Measurements from ENCODE around the gene ZFP28. TPM values are rescaled to one million over a fixed set of nuclear protein-coding genes. Genes with fewer than 3 reads are reported as not detected.

Gene ZFP28
- total and polyA plus RNA-seq, 7 experiments from 2014 or later, result 2.4 to 10.6 (median 4.5) TPM

GRCh38 chr19:56525214-56525860, 13.4 kb upstream of the ZFP28 start:
- Mint-ChIP-seq H3K27ac (no peak overlapping the region), H3K4me1 (no peaks in the 10 kb centered on the region), H3K4me3 (no peak overlapping the region), H3K27me3 (peaks cover 0 to 5% (median 0%) of the 10 kb centered on the region in 5 donors), H3K9me3 (peaks cover 18 to 100% (median 73%) of the 10 kb centered on the region in 11 donors), H3K36me3 (peaks cover 3 to 53% (median 35%) of the 10 kb centered on the region in 5 donors)
- Histone ChIP-seq H3K4me1 (ENCODE audit: control insufficient read depth in 2 of 2, insufficient read depth in 2 of 2, low read length in 2 of 2) (no peaks in the 10 kb centered on the region), H3K4me3 (ENCODE audit: low read length) (no peak overlapping the region), H3K9me3 (ENCODE audit: control insufficient read depth in 2 of 3, low read length in 3 of 3) (peaks cover 10 to 98% (median 30%) of the 10 kb centered on the region in 3 experiments), H3K27ac (ENCODE audit: low read depth, low read length) (no peak overlapping the region), H3K36me3 (ENCODE audit: control insufficient read depth in 2 of 3, insufficient read depth in 3 of 3, low read length in 3 of 3) (no peaks in the 10 kb centered on the region), H3K27me3 (ENCODE audit: control insufficient read depth in 2 of 2, insufficient read depth in 2 of 2, low read length in 2 of 2) (no peaks in the 10 kb centered on the region)
- CTCF ChIA-PET, result no interaction called here
- intact Hi-C loops (cut with micrococcal nuclease), result no loop called here
- ATAC-seq (no peak), DNase-seq (no peak)
- POLR2A ChIA-PET, result no interaction called here

GRCh38 chr19:56537442-56537841, 1.3 kb upstream of the ZFP28 start:
- DNase-seq, result no peak
- peaks cover 13 to 27% (median 21%) of the 10 kb centered on the region in 7 donors for H3K4me1 Mint-ChIP-seq
- no peak overlapping the region for H3K27ac ChIP-seq (ENCODE audit: low read depth, low read length)
- H3K4me3 Mint-ChIP-seq, result peak overlapping the region; percentile 88 to 95 (median 93)
- peaks cover 0 to 10% (median 0%) of the 10 kb centered on the region in 3 experiments for H3K36me3 ChIP-seq (ENCODE audit: control insufficient read depth in 2 of 3, insufficient read depth in 3 of 3, low read length in 3 of 3)
- H3K4me3 ChIP-seq (ENCODE audit: low read length), result peak overlapping the region; percentile 87
- POLR2A ChIA-PET, result no interaction called here
- CTCF ChIA-PET, result no interaction called here
- no peaks in the 10 kb centered on the region for H3K27me3 ChIP-seq (ENCODE audit: control insufficient read depth in 2 of 2, insufficient read depth in 2 of 2, low read length in 2 of 2)
- peaks cover 20 to 94% (median 55%) of the 10 kb centered on the region in 11 donors for H3K9me3 Mint-ChIP-seq
- intact Hi-C loops (cut with micrococcal nuclease), result loop anchor here in 1 of 2 donors (5.0 kb wide), 1 partner anchor 1145 kb away; the partner anchor contains the start of gene ZNF551
- peaks cover 0 to 64% (median 14%) of the 10 kb centered on the region in 3 experiments for H3K9me3 ChIP-seq (ENCODE audit: control insufficient read depth in 2 of 3, low read length in 3 of 3)
- no peak for ATAC-seq
- H3K36me3 Mint-ChIP-seq, result peaks cover 31 to 51% (median 36%) of the 10 kb centered on the region in 5 donors
- H3K27me3 Mint-ChIP-seq, result peaks cover 0 to 4% (median 0%) of the 10 kb centered on the region in 5 donors
- H3K4me1 ChIP-seq (ENCODE audit: control insufficient read depth in 2 of 2, insufficient read depth in 2 of 2, low read length in 2 of 2), result peaks cover 5% of the 10 kb centered on the region in 2 donors
- peak overlapping the region; percentile 13 to 97 (median 93) for H3K27ac Mint-ChIP-seq

GRCh38 chr19:56538254-56538760, 441 bp upstream of the ZFP28 start:
- Histone ChIP-seq H3K4me3 (ENCODE audit: low read length) (peak overlapping the region; percentile 87), H3K4me1 (ENCODE audit: control insufficient read depth in 2 of 2, insufficient read depth in 2 of 2, low read length in 2 of 2) (peaks cover 5% of the 10 kb centered on the region in 2 donors), H3K27me3 (ENCODE audit: control insufficient read depth in 2 of 2, insufficient read depth in 2 of 2, low read length in 2 of 2) (no peaks in the 10 kb centered on the region), H3K36me3 (ENCODE audit: control insufficient read depth in 2 of 3, insufficient read depth in 3 of 3, low read length in 3 of 3) (peaks cover 0 to 10% (median 0%) of the 10 kb centered on the region in 3 experiments), H3K27ac (ENCODE audit: low read depth, low read length) (peak overlapping the region; percentile 83), H3K9me3 (ENCODE audit: control insufficient read depth in 2 of 3, low read length in 3 of 3) (peaks cover 0 to 63% (median 14%) of the 10 kb centered on the region in 3 experiments)
- CTCF ChIA-PET, result no interaction called here
- POLR2A ChIA-PET, result interaction anchor here (1.6 kb wide), 1 partner anchor 29 kb away, joined by 4 read pairs; the partner anchor contains the start of gene ZNF470
- H3K27ac Mint-ChIP-seq, result peak overlapping the region; percentile 90 to 97 (median 94)
- intact Hi-C loops (cut with micrococcal nuclease), result loop anchor here (1.0 to 5.0 kb wide), 11 partner anchors 29 to 1144 kb away; partner anchors contain the start of genes ZNF470 (in 2 of the 2), ZNF71 (in 2 of the 2), ZNF444 (in 1 of the 2) and ZNF460 (in 1 of the 2)
- H3K27me3 Mint-ChIP-seq, result peaks cover 0 to 4% (median 0%) of the 10 kb centered on the region in 5 donors
- H3K4me3 Mint-ChIP-seq, result peak overlapping the region; percentile 88 to 95 (median 93)
- H3K36me3 Mint-ChIP-seq, result peaks cover 31 to 58% (median 39%) of the 10 kb centered on the region in 5 donors
- DNase-seq (peak; percentile 84 to 94 (median 89)), ATAC-seq (peak; percentile 94)
- peaks cover 13 to 27% (median 21%) of the 10 kb centered on the region in 7 donors for H3K4me1 Mint-ChIP-seq
- H3K9me3 Mint-ChIP-seq, result peaks cover 18 to 93% (median 51%) of the 10 kb centered on the region in 11 donors

- ATAC-seq (no peak), DNase-seq (no peak)
- Histone ChIP-seq H3K27me3 (ENCODE audit: control insufficient read depth in 2 of 2, insufficient read depth in 2 of 2, low read length in 2 of 2) (no peaks in the 10 kb centered on the region), H3K4me1 (ENCODE audit: control insufficient read depth in 2 of 2, insufficient read depth in 2 of 2, low read length in 2 of 2) (peaks cover 0 to 5% of the 10 kb centered on the region in 2 donors), H3K4me3 (ENCODE audit: low read length) (no peak overlapping the region), H3K27ac (ENCODE audit: low read depth, low read length) (no peak overlapping the region), H3K9me3 (ENCODE audit: control insufficient read depth in 2 of 3, low read length in 3 of 3) (peaks cover 4 to 82% (median 17%) of the 10 kb centered on the region in 3 experiments), H3K36me3 (ENCODE audit: control insufficient read depth in 2 of 3, insufficient read depth in 3 of 3, low read length in 3 of 3) (peaks cover 0 to 53% (median 3%) of the 10 kb centered on the region in 3 experiments)
- no peak overlapping the region for H3K27ac Mint-ChIP-seq
- CTCF ChIA-PET, result no interaction called here
- POLR2A ChIA-PET, result no interaction called here
- peaks cover 44 to 84% (median 74%) of the 10 kb centered on the region in 5 donors for H3K36me3 Mint-ChIP-seq
- no peaks in the 10 kb centered on the region for H3K27me3 Mint-ChIP-seq
- H3K4me1 Mint-ChIP-seq, result peaks cover 7 to 19% (median 15%) of the 10 kb centered on the region in 7 donors
- H3K9me3 Mint-ChIP-seq, result peaks cover 13 to 98% (median 64%) of the 10 kb centered on the region in 11 donors
- intact Hi-C loops (cut with micrococcal nuclease), result no loop called here
- no peak overlapping the region for H3K4me3 Mint-ChIP-seq
Measured at GRCh38 chr19:56543776-56544175, 5.0 kb downstream of the ZFP28 start.

GRCh38 chr19:56547535-56547934, 8.8 kb downstream of the ZFP28 start:
- H3K4me1 ChIP-seq (ENCODE audit: control insufficient read depth in 2 of 2, insufficient read depth in 2 of 2, low read length in 2 of 2), result no peaks in the 10 kb centered on the region
- no peak for DNase-seq
- H3K27me3 ChIP-seq (ENCODE audit: control insufficient read depth in 2 of 2, insufficient read depth in 2 of 2, low read length in 2 of 2), result no peaks in the 10 kb centered on the region
- H3K4me3 Mint-ChIP-seq, result no peak overlapping the region
- no peak overlapping the region for H3K27ac Mint-ChIP-seq
- POLR2A ChIA-PET, result no interaction called here
- no peak overlapping the region for H3K4me3 ChIP-seq (ENCODE audit: low read length)
- ATAC-seq, result no peak
- CTCF ChIA-PET, result no interaction called here
- peaks cover 4 to 98% (median 60%) of the 10 kb centered on the region in 11 donors for H3K9me3 Mint-ChIP-seq
- H3K9me3 ChIP-seq (ENCODE audit: control insufficient read depth in 2 of 3, low read length in 3 of 3), result peaks cover 4 to 82% (median 18%) of the 10 kb centered on the region in 3 experiments
- H3K36me3 ChIP-seq (ENCODE audit: control insufficient read depth in 2 of 3, insufficient read depth in 3 of 3, low read length in 3 of 3), result peaks cover 0 to 73% (median 18%) of the 10 kb centered on the region in 3 experiments
- intact Hi-C loops (cut with micrococcal nuclease), result no loop called here
- no peak overlapping the region for H3K27ac ChIP-seq (ENCODE audit: low read depth, low read length)
- H3K27me3 Mint-ChIP-seq, result no peaks in the 10 kb centered on the region
- no peaks in the 10 kb centered on the region for H3K4me1 Mint-ChIP-seq
- peaks cover 38 to 84% (median 79%) of the 10 kb centered on the region in 5 donors for H3K36me3 Mint-ChIP-seq

- Histone ChIP-seq H3K9me3 (ENCODE audit: control insufficient read depth in 2 of 3, low read length in 3 of 3) (peaks cover 11 to 89% (median 29%) of the 10 kb centered on the region in 3 experiments), H3K27me3 (ENCODE audit: control insufficient read depth in 2 of 2, insufficient read depth in 2 of 2, low read length in 2 of 2) (no peaks in the 10 kb centered on the region), H3K4me1 (ENCODE audit: control insufficient read depth in 2 of 2, insufficient read depth in 2 of 2, low read length in 2 of 2) (no peaks in the 10 kb centered on the region), H3K4me3 (ENCODE audit: low read length) (no peak overlapping the region), H3K36me3 (ENCODE audit: control insufficient read depth in 2 of 3, insufficient read depth in 3 of 3, low read length in 3 of 3) (peaks cover 0 to 36% (median 18%) of the 10 kb centered on the region in 3 experiments), H3K27ac (ENCODE audit: low read depth, low read length) (no peak overlapping the region)
- Mint-ChIP-seq H3K27ac (no peak overlapping the region), H3K27me3 (no peaks in the 10 kb centered on the region), H3K4me1 (no peaks in the 10 kb centered on the region), H3K36me3 (peaks cover 41 to 71% (median 53%) of the 10 kb centered on the region in 5 donors), H3K4me3 (no peak overlapping the region), H3K9me3 (peaks cover 16 to 98% (median 64%) of the 10 kb centered on the region in 11 donors)
- ChIA-PET CTCF (no interaction called here), POLR2A (interaction anchor here (0.6 kb wide), 1 partner anchor 1936 kb away, joined by 3 read pairs; no protein-coding TSS in a partner anchor)
- intact Hi-C loops (cut with micrococcal nuclease), result no loop called here
- ATAC-seq, result no peak
- DNase-seq, result no peak
Measured at GRCh38 chr19:56554272-56554869, 15.6 kb downstream of the ZFP28 start.
